GM23248 (cell line): ENCODE measurements around the gene GARIN1A. TPM values are rescaled to one million over a fixed set of nuclear protein-coding genes. Genes with fewer than 3 reads are reported as not detected.
A peak's percentile ranks its signal among the peaks of the same experiment; 100 is the strongest.

ENCODE experiments used
- DNase-seq: peaks from one replicate; pipeline ENCODE4 v3.0.0-alpha.2; 2015
- H2AFZ ChIP-seq: fragments of 200-600 bp; sonication (generic); 2 replicates; pipeline ENCODE4 v1.6.1; 2016; ENCODE audit warnings: antibody characterized with exemption
- H3F3A ChIP-seq: fragments of 200-600 bp; sonication (generic); 2 replicates; pipeline ENCODE4 v1.6.1; 2016; ENCODE audit warnings: mild to moderate bottlenecking, antibody characterized with exemption, mixed run types; ENCODE audit not compliant: insufficient read depth
- H3K27ac ChIP-seq: fragments of 200-600 bp; sonication (generic); 2 replicates; pipeline ENCODE4 v1.5.1; 2016; ENCODE audit warnings: mild to moderate bottlenecking
- H3K27me3 ChIP-seq: fragments of 200-600 bp; sonication (generic); replicated peaks from 2 replicates; pipeline ENCODE4 v1.6.1; 2016; ENCODE audit warnings: mild to moderate bottlenecking; ENCODE audit not compliant: insufficient read depth
- H3K36me3 ChIP-seq: fragments of 200-600 bp; sonication (generic); 2 replicates; pipeline ENCODE4 v1.6.1; 2016; ENCODE audit warnings: low read depth, mild to moderate bottlenecking
- H3K4me1 ChIP-seq: fragments of 200-600 bp; sonication (generic); 2 replicates; pipeline ENCODE4 v1.6.1; 2016; ENCODE audit warnings: mild to moderate bottlenecking; ENCODE audit not compliant: insufficient read depth
- H3K4me2 ChIP-seq: fragments of 200-600 bp; sonication (generic); one replicate; pipeline ENCODE4 v1.6.1; 2016; ENCODE audit warnings: mild to moderate bottlenecking; ENCODE audit not compliant: unreplicated experiment
- H3K4me3 ChIP-seq: fragments of 200-600 bp; sonication (generic); 2 replicates; pipeline ENCODE4 v1.5.1; 2016; ENCODE audit warnings: mild to moderate bottlenecking
- H3K79me2 ChIP-seq: fragments of 200-600 bp; sonication (generic); 2 replicates; pipeline ENCODE4 v1.6.1; 2016; ENCODE audit warnings: mild to moderate bottlenecking; ENCODE audit not compliant: insufficient read depth
- H3K9ac ChIP-seq: fragments of 200-600 bp; sonication (generic); 2 replicates; pipeline ENCODE4 v1.6.1; 2016; ENCODE audit warnings: mild to moderate bottlenecking
- H3K9me2 ChIP-seq: fragments of 200-600 bp; sonication (generic); 2 replicates; pipeline ENCODE4 v1.6.1; 2016; ENCODE audit warnings: mixed run types, mild to moderate bottlenecking, moderate library complexity; ENCODE audit not compliant: insufficient read depth
- H3K9me3 ChIP-seq: fragments of 200-600 bp; sonication (generic); one replicate; pipeline ENCODE4 v1.6.1; 2017; ENCODE audit warnings: low read depth
- H4K20me1 ChIP-seq: fragments of 200-600 bp; sonication (generic); 2 replicates; pipeline ENCODE4 v1.6.0; 2016; ENCODE audit not compliant: insufficient read depth
- EZH2 ChIP-seq: fragments of 200-600 bp; sonication (generic); IDR thresholded peaks from 2 replicates; pipeline ENCODE4 v1.6.1; 2018; ENCODE audit warnings: antibody characterized with exemption, mild to moderate bottlenecking; ENCODE audit not compliant: insufficient read depth, poor library complexity, severe bottlenecking
- EZH2phosphoT487 ChIP-seq: fragments of 200-600 bp; sonication (generic); IDR thresholded peaks from 2 replicates; pipeline ENCODE4 v1.6.1; 2018; ENCODE audit warnings: antibody characterized with exemption, moderate library complexity, mild to moderate bottlenecking, low read depth; ENCODE audit not compliant: insufficient read depth
- WGBS, 2 experiments: methylation state at CpG; one replicate each; pipeline ENCODE4 v1.1.6; 2015 to 2017; ENCODE audit warnings: low lambda C conversion rate in 2 of 2, low coverage in 1 of 2; ENCODE audit errors: missing lambda C conversion rate in 2 of 2; 5-methylcytosine and 5-hydroxymethylcytosine counted together
- in situ Hi-C: fragments of 300-500 bp; cut with MboI; formaldehyde crosslinking; loops from 2 replicates; pipeline ENCODE4 v1.15.0; 2020
- polyA plus RNA-seq: library from polyadenylated mRNA; unstranded; fragments of >200 nt; fragmentation: Nextera tagmentation; extraction: Ambion mirVana; gene quantifications from 2 replicates; pipeline ENCODE4 v1.2.1, GENCODE V29; 2016
- total RNA-seq: library from RNA; depleted of rRNA; stranded (reverse); fragments of >200 nt; shearing (Covaris generic); gene quantifications from 2 replicates; pipeline ENCODE4 v1.2.3, GENCODE V29; 2014

GARIN1A gene
- total and polyA plus RNA-seq, 2 experiments from 2014 or later, result 0.28 to 0.43 TPM

DNA sequence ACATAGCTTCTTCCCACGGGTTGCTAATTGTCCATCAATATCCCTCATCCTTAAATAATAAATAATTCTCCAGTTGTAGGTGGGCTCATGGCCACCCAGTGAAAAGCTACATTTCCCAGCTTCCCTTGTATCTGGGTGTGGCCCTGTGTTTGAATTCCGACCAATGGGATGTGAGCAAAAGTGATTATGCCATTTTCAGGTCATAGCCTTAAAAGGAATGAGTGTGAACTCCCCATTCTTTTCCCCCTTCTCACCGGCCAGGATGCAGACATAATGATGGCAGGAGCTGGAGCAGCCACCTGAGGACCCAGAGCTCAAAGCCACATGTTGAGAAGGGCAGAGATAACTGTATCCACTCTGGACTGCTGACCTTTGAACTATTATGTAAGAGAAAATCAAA lies 36.7 kb downstream of the GARIN1A start:
- peaks cover 16% of the 10 kb centered on the region for H3K4me1 ChIP-seq
- no peaks in the 10 kb centered on the region for H3K9me3 ChIP-seq
- H3K27me3 ChIP-seq, result no peaks in the 10 kb centered on the region
- no peak for DNase-seq
- H3K9me2 ChIP-seq, result no peaks in the 10 kb centered on the region
- WGBS, 2 experiments, result 81 to 86% methylated on average over 3 of the region's 3 CpGs
- peaks cover 7% of the 10 kb centered on the region; the same call in 1 of the 2 replicates for H3F3A ChIP-seq
- TF ChIP-seq EZH2phosphoT487, result no peak
- TF ChIP-seq EZH2, result no peak
- H3K4me3 ChIP-seq, result no peak overlapping the region
- H4K20me1 ChIP-seq, result no peaks in the 10 kb centered on the region
- H3K27ac ChIP-seq, result no peak overlapping the region
- H2AFZ ChIP-seq, result no peak overlapping the region
- in situ Hi-C loops, result no loop called here
- H3K4me2 ChIP-seq, result no peak overlapping the region
- H3K79me2 ChIP-seq, result no peaks in the 10 kb centered on the region
- H3K9ac ChIP-seq, result no peak overlapping the region
- no peaks in the 10 kb centered on the region for H3K36me3 ChIP-seq

DNA sequence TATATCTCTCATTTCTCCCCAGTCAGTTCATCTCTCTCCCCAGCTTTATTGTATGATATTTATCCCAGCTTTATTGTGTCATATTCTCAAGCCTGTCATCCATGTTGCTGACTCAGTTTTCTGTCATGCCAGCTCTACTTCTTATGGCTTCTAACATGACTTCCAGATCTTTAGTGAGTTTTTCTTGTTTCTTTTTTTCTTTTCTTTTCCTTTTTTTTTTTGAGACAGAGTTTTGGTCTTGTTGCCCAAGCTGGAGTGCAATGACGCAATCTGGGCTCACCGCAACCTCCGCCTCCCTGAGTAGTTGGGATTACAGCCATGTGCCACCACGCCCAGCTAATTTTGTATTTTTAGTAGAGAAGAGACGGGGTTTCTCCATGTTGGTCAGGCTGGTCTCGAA lies 38.4 kb downstream of the GARIN1A start:
- no peaks in the 10 kb centered on the region for H3K9me2 ChIP-seq
- H3F3A ChIP-seq, result peaks cover 7% of the 10 kb centered on the region; the same call in 1 of the 2 replicates
- peak; percentile 54 for DNase-seq
- H3K9ac ChIP-seq, result no peak overlapping the region
- H2AFZ ChIP-seq, result 0 out of 2 replicates have a peak overlapping the region, but pooled peaks have one; percentile 20
- H3K4me2 ChIP-seq, result no peak overlapping the region
- TF ChIP-seq EZH2 (no peak), EZH2phosphoT487 (no peak)
- no peaks in the 10 kb centered on the region for H3K79me2 ChIP-seq
- WGBS, 2 experiments, result 40 to 46% methylated on average over 6 of the region's 6 CpGs
- no peaks in the 10 kb centered on the region for H3K9me3 ChIP-seq
- H3K4me3 ChIP-seq, result no peak overlapping the region
- H3K36me3 ChIP-seq, result no peaks in the 10 kb centered on the region
- H3K4me1 ChIP-seq, result peaks cover 16% of the 10 kb centered on the region
- no peaks in the 10 kb centered on the region for H4K20me1 ChIP-seq
- in situ Hi-C loops, result no loop called here
- H3K27ac ChIP-seq, result no peak overlapping the region; the same call in 1 of the 2 replicates
- no peaks in the 10 kb centered on the region for H3K27me3 ChIP-seq

- no peak overlapping the region for H3K27ac ChIP-seq
Measured at GRCh38 chr7:128713794-128714193, 41.7 kb downstream of the GARIN1A start.

DNA sequence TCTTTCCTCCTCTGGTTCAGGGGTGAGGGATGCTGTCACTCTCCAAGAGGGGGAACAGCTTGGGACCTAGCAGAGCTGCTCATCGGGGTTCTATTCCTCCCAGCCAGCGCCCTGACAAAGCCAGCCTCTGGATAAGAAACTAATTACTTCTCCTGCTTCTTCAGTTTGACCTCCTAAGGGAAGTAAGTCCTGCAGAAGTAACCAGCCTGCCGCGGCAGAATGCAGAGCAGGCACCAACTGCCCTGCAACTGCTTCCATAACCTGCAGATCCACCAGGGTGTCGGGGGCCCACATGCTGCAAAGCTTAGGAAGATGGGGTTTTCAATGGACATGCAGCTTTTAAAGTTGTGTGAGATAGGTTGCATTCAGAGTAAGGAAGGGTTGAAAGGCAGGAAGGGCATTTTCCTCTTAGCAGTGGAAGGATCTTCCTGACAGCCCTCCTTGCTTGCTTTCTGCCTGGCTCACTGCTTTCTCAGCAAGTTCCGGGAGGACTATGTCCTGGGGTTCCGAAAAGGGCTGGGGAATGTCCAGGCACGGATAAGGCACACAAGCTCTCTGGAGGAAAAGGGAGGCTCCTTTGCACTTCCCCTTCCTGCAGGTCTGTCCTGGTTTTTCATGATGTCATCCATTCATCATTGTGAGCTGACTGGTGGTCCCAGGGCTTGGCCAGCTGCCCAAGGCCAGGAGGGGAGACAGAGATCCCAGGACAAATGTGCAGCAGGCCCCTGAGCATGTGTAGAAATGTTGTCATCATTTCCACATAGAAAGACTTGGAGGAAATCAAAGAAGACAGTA lies 42.8 kb downstream of the GARIN1A start:
- DNase-seq, result no peak
- Histone ChIP-seq H3K36me3 (no peaks in the 10 kb centered on the region), H3F3A (no peaks in the 10 kb centered on the region), H3K27ac (no peak overlapping the region), H3K4me1 (0 out of 2 replicates have a peak, but pooled peaks cover 8% of the 10 kb centered on the region), H3K4me3 (no peak overlapping the region), H4K20me1 (no peaks in the 10 kb centered on the region), H3K27me3 (no peaks in the 10 kb centered on the region), H2AFZ (no peak overlapping the region), H3K9me3 (no peaks in the 10 kb centered on the region), H3K9ac (no peak overlapping the region), H3K79me2 (no peaks in the 10 kb centered on the region), H3K9me2 (no peaks in the 10 kb centered on the region), H3K4me2 (no peak overlapping the region)
- no peak for TF ChIP-seq EZH2phosphoT487
- TF ChIP-seq EZH2, result no peak
- in situ Hi-C loops, result no loop called here
- 85% methylated on average over 8 of the region's 8 CpGs for WGBS, 2 experiments

More at GRCh38 chr7:128713794-128714193, 41.7 kb downstream of the GARIN1A start:
- H3K4me2 ChIP-seq, result no peak overlapping the region
- no peaks in the 10 kb centered on the region for H3K79me2 ChIP-seq
- WGBS, 2 experiments, result 86 to 91% methylated on average over 2 of the region's 2 CpGs
- no peaks in the 10 kb centered on the region for H3K9me3 ChIP-seq
- H3K9ac ChIP-seq, result no peak overlapping the region
- no peak for TF ChIP-seq EZH2phosphoT487
- TF ChIP-seq EZH2, result no peak
- H4K20me1 ChIP-seq, result no peaks in the 10 kb centered on the region
- H3K27me3 ChIP-seq, result no peaks in the 10 kb centered on the region
- in situ Hi-C loops, result no loop called here
- no peak overlapping the region for H2AFZ ChIP-seq
- no peaks in the 10 kb centered on the region for H3F3A ChIP-seq
- no peak overlapping the region for H3K4me3 ChIP-seq
- no peak for DNase-seq
- H3K36me3 ChIP-seq, result no peaks in the 10 kb centered on the region
- H3K4me1 ChIP-seq, result 0 out of 2 replicates have a peak, but pooled peaks cover 8% of the 10 kb centered on the region
- H3K9me2 ChIP-seq, result no peaks in the 10 kb centered on the region
